HepG2 (cell line): ENCODE results near the gene CLIC3. TPM values are rescaled to one million over a fixed set of nuclear protein-coding genes. Genes with fewer than 3 reads are reported as not detected.
A peak's percentile ranks its signal among the peaks of the same experiment; 100 is the strongest.

Experiments used
- ARNT2 ChIP-seq: sonication (generic); formaldehyde crosslinking; IDR thresholded peaks from 2 replicates; pipeline ENCODE4 v1.8.0; 2022; ENCODE audit warnings: mild to moderate bottlenecking, low read depth, missing genetic modification reagents, moderate library complexity
- BATF2 ChIP-seq: sonication (generic); formaldehyde crosslinking; IDR thresholded peaks from 2 replicates; pipeline ENCODE4 v1.8.0; 2022; ENCODE audit warnings: mild to moderate bottlenecking, missing genetic modification reagents, moderate library complexity
- BHLHE40 ChIP-seq: IDR thresholded peaks from 2 replicates; pipeline ENCODE4 v1.6.1; 2011; ENCODE audit warnings: low read length, improper control_type of control experiment
- BRD4 ChIP-seq: sonication (generic); formaldehyde crosslinking; IDR thresholded peaks from 2 replicates; pipeline ENCODE4 v1.4.0; 2020; ENCODE audit warnings: missing genetic modification reagents
- DR1 ChIP-seq: sonication (generic); formaldehyde crosslinking; IDR thresholded peaks from 2 replicates; pipeline ENCODE4 v1.8.0; 2021; ENCODE audit warnings: mild to moderate bottlenecking, missing genetic modification reagents, inconsistent platforms
- EP300 ChIP-seq, 3 experiments: sonication (generic) in 1 of 3; formaldehyde crosslinking in 1 of 3; IDR thresholded peaks; 2 replicates each; pipeline versions ENCODE4 v1.5.1 to v1.6.1; 2011 to 2020; ENCODE audit warnings: low read depth in 2 of 3, low read length in 2 of 3, borderline replicate concordance in 1 of 3, improper control_type of control experiment in 1 of 3, mild to moderate bottlenecking in 1 of 3, missing genetic modification reagents in 1 of 3, moderate library complexity in 1 of 3
- GATA4 ChIP-seq: sonication (generic); IDR thresholded peaks from 2 replicates; pipeline ENCODE4 v1.6.1; 2016; ENCODE audit warnings: antibody characterized with exemption, low read depth, borderline replicate concordance
- HNF4G ChIP-seq, 2 experiments: sonication (generic) in 1 of 2; formaldehyde crosslinking in 1 of 2; IDR thresholded peaks; 2 replicates each; pipeline versions ENCODE4 v1.4.0 to v1.6.1; 2011 to 2020; ENCODE audit warnings: borderline replicate concordance in 2 of 2, low read depth in 2 of 2, mild to moderate bottlenecking in 2 of 2, low read length in 1 of 2, missing genetic modification reagents in 1 of 2, moderate library complexity in 1 of 2
- JDP2 ChIP-seq: sonication (generic); formaldehyde crosslinking; IDR thresholded peaks from 2 replicates; pipeline ENCODE4 v1.8.1; 2022; ENCODE audit warnings: missing genetic modification reagents, borderline replicate concordance
- MAZ ChIP-seq, 2 experiments: sonication (generic) in 1 of 2; formaldehyde crosslinking in 1 of 2; IDR thresholded peaks; 2 replicates each; pipeline versions ENCODE4 v1.5.0 to v1.6.1; 2012 to 2020; ENCODE audit warnings: low read depth in 2 of 2, mild to moderate bottlenecking in 2 of 2, borderline replicate concordance in 1 of 2, improper control_type of control experiment in 1 of 2, low read length in 1 of 2, missing genetic modification reagents in 1 of 2, moderate library complexity in 1 of 2
- MED8 ChIP-seq: sonication (generic); formaldehyde crosslinking; IDR thresholded peaks from 2 replicates; pipeline ENCODE4 v1.8.1; 2023; ENCODE audit warnings: mild to moderate bottlenecking, missing genetic modification reagents; ENCODE audit not compliant: insufficient replicate concordance
- MXD4 ChIP-seq: IDR thresholded peaks from 2 replicates; pipeline ENCODE4 v1.6.1; 2016; ENCODE audit warnings: mild to moderate bottlenecking, missing biosample characterization, missing genetic modification reagents
- MXI1 ChIP-seq: IDR thresholded peaks from 3 replicates; pipeline ENCODE4 v1.6.1; 2012; ENCODE audit warnings: low read depth, low read length, inconsistent platforms, borderline replicate concordance
- NFE2L2 ChIP-seq: fragments of 150-350 bp; IDR thresholded peaks from 2 replicates; pipeline ENCODE4 v1.6.1; 2014; ENCODE audit warnings: low read length
- PAF1 ChIP-seq: IDR thresholded peaks from 2 replicates; pipeline ENCODE4 v1.6.1; 2016; ENCODE audit warnings: missing genetic modification reagents, missing compliant biosample characterization
- RARA ChIP-seq: IDR thresholded peaks from 2 replicates; pipeline ENCODE4 v1.6.1; 2016; ENCODE audit warnings: missing genetic modification reagents, missing compliant biosample characterization
- SRSF1 ChIP-seq: fragments of 200-400 bp; formaldehyde crosslinking; optimal IDR thresholded peaks from 2 replicates; pipeline ENCODE3; 2017; ENCODE audit warnings: mild to moderate bottlenecking, low read depth, low read length, moderate library complexity
- ZKSCAN5 ChIP-seq: sonication (generic); formaldehyde crosslinking; IDR thresholded peaks from 2 replicates; pipeline ENCODE4 v1.5.1; 2020; ENCODE audit warnings: mild to moderate bottlenecking, missing genetic modification reagents
- ZNF296 ChIP-seq: sonication (generic); formaldehyde crosslinking; conservative IDR thresholded peaks from 2 replicates; pipeline ENCODE4 v1.5.0; 2020; ENCODE audit warnings: mild to moderate bottlenecking, missing genetic modification reagents
- ZNF451 ChIP-seq: sonication (generic); formaldehyde crosslinking; IDR thresholded peaks from 2 replicates; pipeline ENCODE4 v1.5.0; 2020; ENCODE audit warnings: mild to moderate bottlenecking, missing genetic modification reagents
- ZNF710 ChIP-seq: sonication (generic); formaldehyde crosslinking; IDR thresholded peaks from 2 replicates; pipeline ENCODE4 v1.5.0; 2020; ENCODE audit warnings: mild to moderate bottlenecking, missing genetic modification reagents, borderline replicate concordance
- ZNF713 ChIP-seq: sonication (generic); formaldehyde crosslinking; IDR thresholded peaks from 2 replicates; pipeline ENCODE4 v1.4.0; 2020; ENCODE audit warnings: mild to moderate bottlenecking, missing genetic modification reagents
- ZNF780A ChIP-seq: sonication (generic); formaldehyde crosslinking; IDR thresholded peaks from 2 replicates; pipeline ENCODE4 v1.8.0; 2022; ENCODE audit warnings: mild to moderate bottlenecking, missing genetic modification reagents, moderate library complexity
- ZNF839 ChIP-seq: sonication (generic); formaldehyde crosslinking; IDR thresholded peaks from 2 replicates; pipeline ENCODE4 v1.4.0; 2020; ENCODE audit warnings: missing genetic modification reagents, mild to moderate bottlenecking, borderline replicate concordance
- polyA plus RNA-seq, 8 experiments: library from polyadenylated mRNA; depleted of rRNA in 3 of 8; stranded (reverse) in 7 of 8; unstranded in 1 of 8; fragments of >200 nt; fragmentation: Illumina TruSeq in 4 of 8; extraction: Trizol in 4 of 8; gene quantifications; 2 replicates each; pipeline versions ENCODE4 v1.2.1 to v1.2.3, GENCODE V29; 2011 to 2016; ENCODE audit warnings: low read depth in 4 of 8, missing spikeins in 1 of 8, mixed read lengths in 1 of 8; ENCODE audit not compliant: insufficient read depth in 1 of 8
- total RNA-seq, 5 experiments: library from RNA; depleted of rRNA; stranded (reverse); fragments of >200 nt; fragmentation: Illumina TruSeq; extraction: Trizol; gene quantifications; 2 replicates each; pipeline ENCODE4 v1.2.3, GENCODE V29; 2016; ENCODE audit warnings: low read depth in 1 of 5
- TF ChIP-seq, protein P1 (sequence below): sonication (generic); formaldehyde crosslinking; IDR thresholded peaks from 2 replicates; pipeline ENCODE4 v1.4.0; 2020; ENCODE audit warnings: mild to moderate bottlenecking, missing genetic modification reagents
- TF ChIP-seq, protein P2 (sequence below): IDR thresholded peaks from 2 replicates; pipeline ENCODE4 v1.6.1; 2016; ENCODE audit warnings: missing genetic modification reagents, missing compliant biosample characterization

CLIC3 gene
- total and polyA plus RNA-seq, 2 of the 13 experiments (the other 11 are each of a cell fraction or from before 2014, with no cell fraction given): 0.51 to 1.5 TPM

GRCh38 chr9:136949239-136949816 is 47.0 kb downstream of the CLIC3 start (continued):
- TF ChIP-seq EP300 (IDR thresholded peaks at IDR 0.05; ENCODE audit: low read depth in 2 of 2, low read length in 2 of 2) (0 out of 4 replicates have a peak, but pooled peaks of 1 of the 2 experiments have one; percentile 5), EP300 (CRISPR knock-in tag; IDR thresholded peaks at IDR 0.05; ENCODE audit: borderline replicate concordance) (no peak), ZKSCAN5 (CRISPR knock-in tag) (0 out of 2 replicates have a peak, but pooled peaks have one; percentile 18), MED8 (CRISPR knock-in tag) (no peak), BATF2 (no peak), BHLHE40 (no peak), RARA (CRISPR knock-in tag) (peak; percentile 24; the same call in 1 of the 2 replicates), ARNT2 (CRISPR knock-in tag) (0 out of 2 replicates have a peak, but pooled peaks have one; percentile 8), ZNF713 (no peak), DR1 (CRISPR knock-in tag) (no peak), MXI1 (no peak), ZNF839 (CRISPR knock-in tag) (no peak), ZNF296 (CRISPR knock-in tag) (0 out of 2 replicates have a peak, but pooled peaks have one; percentile 30), ZNF780A (CRISPR knock-in tag) (no peak), HNF4G (IDR thresholded peaks at IDR 0.05; ENCODE audit: borderline replicate concordance, low read depth, low read length) (peak; percentile 50; the same call in 1 of the 2 replicates), HNF4G (CRISPR knock-in tag; IDR thresholded peaks at IDR 0.05; ENCODE audit: borderline replicate concordance, low read depth) (no peak), JDP2 (CRISPR knock-in tag) (no peak), PAF1 (CRISPR knock-in tag) (no peak), GATA4 (no peak), MXD4 (no peak), SRSF1 (no peak), BRD4 (CRISPR knock-in tag) (peak; percentile 29; the same call in 1 of the 2 replicates), MAZ (IDR thresholded peaks at IDR 0.05; ENCODE audit: borderline replicate concordance, low read depth, low read length) (no peak), MAZ (CRISPR knock-in tag; IDR thresholded peaks at IDR 0.05; ENCODE audit: low read depth) (0 out of 2 replicates have a peak, but pooled peaks have one; percentile 19), ZNF451 (CRISPR knock-in tag) (no peak), ZNF710 (CRISPR knock-in tag) (no peak), NFE2L2 (no peak)
- TF ChIP-seq, protein P1, sequence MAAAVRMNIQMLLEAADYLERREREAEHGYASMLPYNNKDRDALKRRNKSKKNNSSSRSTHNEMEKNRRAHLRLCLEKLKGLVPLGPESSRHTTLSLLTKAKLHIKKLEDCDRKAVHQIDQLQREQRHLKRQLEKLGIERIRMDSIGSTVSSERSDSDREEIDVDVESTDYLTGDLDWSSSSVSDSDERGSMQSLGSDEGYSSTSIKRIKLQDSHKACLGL (CRISPR knock-in tag): no peak
- TF ChIP-seq, protein P2, sequence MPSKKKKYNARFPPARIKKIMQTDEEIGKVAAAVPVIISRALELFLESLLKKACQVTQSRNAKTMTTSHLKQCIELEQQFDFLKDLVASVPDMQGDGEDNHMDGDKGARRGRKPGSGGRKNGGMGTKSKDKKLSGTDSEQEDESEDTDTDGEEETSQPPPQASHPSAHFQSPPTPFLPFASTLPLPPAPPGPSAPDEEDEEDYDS: no peak
